IPS-20b (cell line): ENCODE results near the gene TDRD7.

ENCODE experiments used
- H3K27ac ChIP-seq: one replicate; pipeline ENCODE4 v1.5.1; 2013; ENCODE audit warnings: low read length
- H3K27me3 ChIP-seq: 2 replicates; pipeline ENCODE4 v1.6.1; 2013; ENCODE audit warnings: mild to moderate bottlenecking, low read length, inconsistent platforms; ENCODE audit not compliant: insufficient read depth
- H3K36me3 ChIP-seq: 2 replicates; pipeline ENCODE4 v1.6.1; 2013; ENCODE audit warnings: low read depth, mild to moderate bottlenecking, inconsistent platforms, low read length, moderate library complexity; ENCODE audit not compliant: insufficient read depth
- H3K4me1 ChIP-seq: 2 replicates; pipeline ENCODE4 v1.6.1; 2013; ENCODE audit warnings: mild to moderate bottlenecking, control low read depth, inconsistent platforms, low read length, moderate library complexity; ENCODE audit not compliant: insufficient read depth
- H3K4me3 ChIP-seq: 2 replicates; pipeline ENCODE4 v1.5.1; 2013; ENCODE audit warnings: mild to moderate bottlenecking, low read length, inconsistent platforms
- H3K9ac ChIP-seq: 2 replicates; pipeline ENCODE4 v1.6.1; 2013; ENCODE audit warnings: low read depth, mild to moderate bottlenecking, inconsistent platforms, low read length, moderate library complexity
- H3K9me3 ChIP-seq: 2 replicates; pipeline ENCODE4 v1.6.1; 2013; ENCODE audit warnings: mild to moderate bottlenecking, low read depth, low read length, inconsistent platforms; ENCODE audit not compliant: insufficient read depth

The TDRD7 gene

DNA sequence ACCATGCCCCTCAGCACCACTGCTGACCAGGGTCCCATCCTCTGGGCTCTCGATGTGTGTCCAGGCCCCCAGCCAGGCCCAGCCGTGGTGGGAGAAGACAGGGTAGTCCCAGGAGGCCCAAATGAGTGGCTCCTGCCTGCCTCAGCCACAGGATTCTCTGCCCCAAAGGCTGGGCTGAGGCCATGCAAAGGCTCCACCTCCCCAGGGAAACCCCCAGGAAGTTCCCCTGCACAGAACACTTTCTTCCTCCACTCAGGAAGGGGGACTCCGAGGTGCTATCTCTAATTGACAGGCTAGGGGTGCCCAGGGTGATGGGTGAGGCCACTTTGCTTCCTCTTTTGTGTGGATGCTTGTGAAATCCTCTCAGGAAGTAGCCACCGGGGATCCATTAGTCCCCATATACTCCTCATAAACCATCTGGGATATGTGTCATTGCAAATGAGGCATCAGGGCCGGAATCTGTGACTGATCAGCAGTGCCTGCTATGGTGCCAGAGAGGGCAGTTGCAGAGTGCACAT lies 23.1 kb upstream of the TDRD7 start:
- no peak overlapping the region for H3K9ac ChIP-seq
- peaks cover 14% of the 10 kb centered on the region for H3K27me3 ChIP-seq
- no peak overlapping the region for H3K4me3 ChIP-seq
- H3K4me1 ChIP-seq = peaks cover 7% of the 10 kb centered on the region; the same call in 1 of the 2 replicates
- no peaks in the 10 kb centered on the region for H3K9me3 ChIP-seq
- no peak overlapping the region for H3K27ac ChIP-seq
- no peaks in the 10 kb centered on the region for H3K36me3 ChIP-seq

DNA sequence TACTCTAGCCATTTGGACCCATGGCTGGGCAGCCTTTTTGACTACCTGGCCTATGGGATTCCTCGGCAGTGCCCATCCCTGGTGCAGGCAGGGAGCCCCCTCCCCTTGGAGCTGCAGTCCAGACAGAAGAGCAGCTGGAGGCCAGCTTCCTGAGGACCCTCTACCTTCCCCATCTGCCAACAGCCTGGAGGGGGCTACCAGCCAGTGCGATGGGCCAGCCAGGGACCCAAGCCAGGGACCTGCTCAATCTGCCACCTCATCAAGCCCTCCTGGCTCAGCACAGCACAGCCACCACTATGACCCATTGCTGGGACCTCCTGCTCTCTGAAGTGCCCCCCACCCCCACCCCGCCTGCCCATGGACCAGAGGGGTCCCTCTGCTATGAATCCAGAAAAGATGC lies 22.6 kb upstream of the TDRD7 start:
- peaks cover 7% of the 10 kb centered on the region; the same call in 1 of the 2 replicates for H3K4me1 ChIP-seq

DNA sequence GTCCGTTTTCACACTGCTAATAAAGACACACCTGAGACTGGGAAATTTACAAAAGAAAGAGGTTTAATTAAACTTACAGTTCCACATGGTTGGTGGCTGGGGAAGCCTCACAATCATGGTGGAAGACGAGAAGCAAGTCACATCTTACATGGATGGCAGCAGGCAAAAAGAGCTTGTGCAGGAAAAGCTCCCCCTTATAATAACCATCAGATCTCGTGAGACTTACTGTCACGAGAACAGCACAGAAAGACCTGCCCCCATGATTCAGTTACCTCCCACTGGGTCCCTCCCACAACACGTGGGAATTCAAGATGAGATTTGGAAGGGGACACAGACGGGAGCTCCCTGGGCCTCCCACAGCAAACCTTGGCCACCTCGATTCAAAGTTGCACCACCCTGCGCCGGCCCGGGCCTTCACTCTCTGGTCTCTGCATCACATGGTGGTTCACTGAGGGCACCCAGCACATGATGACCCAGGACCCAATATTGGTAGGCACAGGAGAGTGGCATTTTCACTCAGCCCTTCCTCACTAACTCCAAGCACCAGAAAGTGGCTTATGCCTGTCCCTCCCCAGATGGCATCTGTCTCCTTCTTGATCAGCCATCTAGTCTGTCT lies 21.0 kb upstream of the TDRD7 start:
- Histone ChIP-seq H3K9ac (no peak overlapping the region), H3K27ac (no peak overlapping the region), H3K36me3 (no peaks in the 10 kb centered on the region), H3K27me3 (peaks cover 14% of the 10 kb centered on the region), H3K9me3 (no peaks in the 10 kb centered on the region), H3K4me1 (peaks cover 7% of the 10 kb centered on the region; the same call in 1 of the 2 replicates), H3K4me3 (no peak overlapping the region)

More for the DNA sequence above, 22.6 kb upstream of the TDRD7 start:
- Histone ChIP-seq H3K36me3 (no peaks in the 10 kb centered on the region), H3K27ac (no peak overlapping the region), H3K27me3 (peaks cover 14% of the 10 kb centered on the region), H3K4me3 (no peak overlapping the region), H3K9me3 (no peaks in the 10 kb centered on the region), H3K9ac (no peak overlapping the region)

DNA sequence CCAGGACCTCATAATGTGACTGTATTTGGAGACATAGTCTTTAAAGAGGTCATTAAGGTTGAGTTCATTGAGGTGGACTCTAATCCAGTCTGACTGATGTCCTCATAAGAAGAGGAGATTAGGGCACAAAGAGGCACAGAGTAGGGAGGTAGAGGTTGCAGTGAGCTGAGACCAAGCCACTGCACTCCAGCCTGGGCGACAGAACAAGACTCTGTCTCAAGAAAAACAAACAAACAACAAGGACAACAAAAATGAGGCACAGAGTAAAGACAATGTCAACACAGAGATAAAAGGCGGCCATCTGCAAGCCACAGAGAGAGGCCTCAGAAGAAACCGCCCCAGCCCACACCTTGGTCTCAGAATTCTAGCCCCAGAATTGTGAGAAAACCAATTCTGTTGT lies 17.0 kb upstream of the TDRD7 start:
- Histone ChIP-seq H3K4me1 (no peaks in the 10 kb centered on the region), H3K9ac (no peak overlapping the region), H3K27me3 (peaks cover 7% of the 10 kb centered on the region; the same call in 1 of the 2 replicates), H3K9me3 (no peaks in the 10 kb centered on the region), H3K4me3 (no peak overlapping the region), H3K36me3 (no peaks in the 10 kb centered on the region), H3K27ac (no peak overlapping the region)

DNA sequence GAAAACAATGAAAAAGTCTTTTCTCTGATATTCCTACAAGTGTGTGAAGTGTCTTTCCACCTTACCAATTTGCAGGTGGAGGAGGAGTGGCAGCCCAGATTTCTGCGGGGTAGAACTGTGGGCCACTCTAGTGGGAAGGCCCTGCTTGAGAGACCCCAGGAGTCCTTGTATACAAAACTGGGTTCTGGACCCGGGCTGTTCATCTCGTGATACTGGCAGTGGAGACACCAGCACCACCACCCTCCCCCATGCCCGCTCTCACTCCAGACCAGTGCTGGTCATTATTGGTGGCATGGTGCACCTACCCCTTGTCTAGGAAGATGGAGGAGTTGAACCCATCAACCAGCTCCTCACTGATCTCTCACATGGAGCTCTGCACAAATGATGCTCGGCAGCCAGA lies 16.2 kb upstream of the TDRD7 start:
- no peaks in the 10 kb centered on the region for H3K4me1 ChIP-seq
- no peak overlapping the region for H3K9ac ChIP-seq
- no peaks in the 10 kb centered on the region for H3K36me3 ChIP-seq
- no peak overlapping the region for H3K27ac ChIP-seq
- H3K9me3 ChIP-seq = no peaks in the 10 kb centered on the region
- H3K27me3 ChIP-seq = peaks cover 8% of the 10 kb centered on the region; the same call in 1 of the 2 replicates
- no peak overlapping the region for H3K4me3 ChIP-seq

DNA sequence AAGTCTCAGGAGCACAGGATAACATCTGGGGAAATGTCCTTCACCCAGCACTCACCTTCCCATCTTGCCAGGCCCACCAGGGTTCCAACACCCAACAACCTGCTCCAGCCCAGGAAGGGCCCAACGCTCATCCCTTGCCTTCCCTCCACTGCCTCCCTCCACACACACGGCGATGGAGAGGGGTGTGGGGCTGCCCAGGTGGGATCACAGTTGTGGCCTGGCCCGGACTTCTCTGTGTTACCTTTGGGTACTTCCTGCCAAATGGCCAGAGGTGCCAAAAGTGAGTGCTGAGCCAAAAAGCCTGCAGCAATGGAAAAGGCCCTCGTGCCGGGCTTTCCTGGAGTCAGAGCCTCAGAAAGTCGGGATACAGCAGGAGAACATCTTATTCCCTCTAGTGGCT lies 15.6 kb upstream of the TDRD7 start:
- Histone ChIP-seq H3K36me3 (no peaks in the 10 kb centered on the region), H3K27ac (no peak overlapping the region), H3K27me3 (peaks cover 8% of the 10 kb centered on the region; the same call in 1 of the 2 replicates), H3K9me3 (no peaks in the 10 kb centered on the region), H3K9ac (no peak overlapping the region), H3K4me3 (no peak overlapping the region), H3K4me1 (no peaks in the 10 kb centered on the region)

DNA sequence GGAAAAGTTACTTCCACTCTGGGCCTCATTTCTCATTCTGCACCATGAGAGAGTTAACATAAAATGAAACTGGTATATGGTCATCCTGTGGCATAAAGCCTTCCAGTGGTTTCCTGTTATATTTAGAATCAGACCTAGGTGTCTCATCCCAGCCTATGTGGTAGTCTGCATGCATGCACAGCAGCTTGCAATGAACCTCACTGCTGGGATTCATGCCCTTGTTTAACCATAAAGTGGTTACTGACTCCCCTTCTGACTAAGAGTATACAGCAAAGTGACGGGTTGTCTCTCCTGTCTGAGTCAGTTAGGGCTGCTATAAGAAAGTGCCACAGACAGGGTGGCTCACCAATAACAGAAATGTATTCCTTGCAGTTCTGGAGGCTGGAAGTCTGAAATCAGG lies 14.7 kb upstream of the TDRD7 start:
- no peaks in the 10 kb centered on the region for H3K9me3 ChIP-seq
- H3K27ac ChIP-seq = no peak overlapping the region
- H3K4me3 ChIP-seq = no peak overlapping the region
- H3K27me3 ChIP-seq = peaks cover 8% of the 10 kb centered on the region; the same call in 1 of the 2 replicates
- no peaks in the 10 kb centered on the region for H3K36me3 ChIP-seq
- no peaks in the 10 kb centered on the region for H3K4me1 ChIP-seq
- no peak overlapping the region for H3K9ac ChIP-seq

DNA sequence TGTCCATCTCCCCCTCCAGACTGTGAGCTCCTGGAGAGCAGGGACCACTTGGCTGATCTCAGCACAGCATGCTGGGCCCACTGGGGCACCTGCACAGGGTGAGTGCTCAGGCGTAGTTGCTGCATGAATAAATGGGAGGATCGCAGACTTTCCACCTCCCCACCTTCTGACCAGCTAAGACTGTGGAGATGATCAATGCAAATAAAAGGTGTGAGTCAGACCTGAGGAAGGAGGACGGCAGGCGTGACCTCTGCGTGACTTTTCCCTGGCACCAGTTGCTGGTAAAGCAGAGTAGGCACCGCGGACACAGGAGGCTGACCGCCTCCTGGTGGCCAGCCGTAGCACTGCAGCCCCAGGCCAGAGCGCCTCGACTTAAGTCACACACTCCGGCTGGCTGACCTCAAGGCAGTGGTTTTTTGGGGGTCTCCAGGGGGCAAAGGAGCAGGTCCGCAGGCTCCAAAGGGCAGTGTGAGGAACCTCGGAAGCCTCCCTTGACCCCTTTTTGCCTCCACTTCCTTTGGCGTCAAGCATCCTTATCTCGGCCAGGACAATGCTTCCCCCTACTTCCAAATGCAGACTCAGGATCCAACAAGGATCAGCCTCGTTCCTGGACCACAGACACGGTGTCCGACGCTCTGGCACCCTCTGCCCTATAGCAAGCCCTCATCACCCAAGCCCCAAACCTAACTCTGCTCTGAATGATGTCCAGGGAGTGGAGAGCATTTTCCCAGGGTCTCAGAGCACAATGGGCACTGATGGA lies 12.7 kb upstream of the TDRD7 start:
- H3K9me3 ChIP-seq = peaks cover 9% of the 10 kb centered on the region
- no peaks in the 10 kb centered on the region for H3K36me3 ChIP-seq
- H3K9ac ChIP-seq = no peak overlapping the region
- no peak overlapping the region for H3K27ac ChIP-seq
- no peaks in the 10 kb centered on the region for H3K4me1 ChIP-seq
- peaks cover 8% of the 10 kb centered on the region; the same call in 1 of the 2 replicates for H3K27me3 ChIP-seq
- H3K4me3 ChIP-seq = no peak overlapping the region; the same call in 1 of the 2 replicates

DNA sequence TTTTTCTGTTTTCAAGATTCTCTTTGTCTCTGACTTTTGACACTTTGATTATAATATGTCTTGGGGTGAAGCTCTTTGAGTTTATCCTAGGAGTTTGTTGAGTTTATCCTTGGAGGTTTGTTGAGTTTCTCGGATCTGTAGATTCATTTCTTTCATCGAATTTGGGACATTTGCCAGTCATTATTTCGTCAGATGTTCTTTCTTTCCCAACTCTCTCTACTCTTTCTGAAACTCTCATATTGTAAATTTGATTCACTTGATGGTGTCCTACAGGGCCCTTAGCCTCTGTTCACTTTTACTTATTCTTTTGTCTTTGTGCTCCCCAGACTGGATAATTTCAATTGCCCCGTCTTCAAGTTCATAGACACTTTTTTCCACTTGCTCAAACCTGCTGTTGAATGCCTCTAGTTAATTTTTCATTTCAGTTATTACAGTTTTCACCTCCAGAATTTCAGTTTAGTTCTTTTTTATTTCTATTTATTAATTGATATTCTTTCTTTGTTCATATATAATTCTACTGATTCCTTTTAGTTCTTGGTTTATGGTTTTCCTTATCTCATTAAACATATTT lies 8.1 kb upstream of the TDRD7 start:
- Histone ChIP-seq H3K9ac (no peak overlapping the region), H3K4me1 (peaks cover 7% of the 10 kb centered on the region; the same call in 1 of the 2 replicates), H3K36me3 (no peaks in the 10 kb centered on the region), H3K4me3 (no peak overlapping the region), H3K9me3 (peaks cover 15% of the 10 kb centered on the region), H3K27me3 (peaks cover 8% of the 10 kb centered on the region; the same call in 1 of the 2 replicates), H3K27ac (no peak overlapping the region)

DNA sequence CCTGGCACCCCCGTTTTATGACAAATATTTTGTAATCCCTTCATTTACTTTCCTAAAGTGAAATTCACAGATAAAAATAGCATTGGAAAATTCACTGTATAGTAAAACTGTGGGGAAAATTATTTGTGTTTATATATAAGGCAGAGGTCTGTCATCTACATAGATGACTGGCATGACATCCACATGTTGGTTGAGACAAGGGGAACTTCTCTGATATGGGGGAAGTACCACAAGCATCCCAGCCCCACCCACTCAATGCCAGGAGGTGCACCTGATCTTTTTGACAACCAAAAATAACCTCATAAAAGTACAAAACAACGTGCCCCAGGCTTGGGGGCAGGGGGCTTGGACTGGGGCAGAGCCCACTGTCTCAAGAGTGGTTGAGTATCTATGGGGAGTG lies 6.3 kb upstream of the TDRD7 start:
- no peaks in the 10 kb centered on the region for H3K36me3 ChIP-seq
- peaks cover 14% of the 10 kb centered on the region for H3K27me3 ChIP-seq
- H3K4me1 ChIP-seq = peaks cover 7% of the 10 kb centered on the region; the same call in 1 of the 2 replicates
- no peak overlapping the region for H3K4me3 ChIP-seq
- H3K9ac ChIP-seq = no peak overlapping the region
- no peak overlapping the region for H3K27ac ChIP-seq
- peaks cover 15% of the 10 kb centered on the region for H3K9me3 ChIP-seq

DNA sequence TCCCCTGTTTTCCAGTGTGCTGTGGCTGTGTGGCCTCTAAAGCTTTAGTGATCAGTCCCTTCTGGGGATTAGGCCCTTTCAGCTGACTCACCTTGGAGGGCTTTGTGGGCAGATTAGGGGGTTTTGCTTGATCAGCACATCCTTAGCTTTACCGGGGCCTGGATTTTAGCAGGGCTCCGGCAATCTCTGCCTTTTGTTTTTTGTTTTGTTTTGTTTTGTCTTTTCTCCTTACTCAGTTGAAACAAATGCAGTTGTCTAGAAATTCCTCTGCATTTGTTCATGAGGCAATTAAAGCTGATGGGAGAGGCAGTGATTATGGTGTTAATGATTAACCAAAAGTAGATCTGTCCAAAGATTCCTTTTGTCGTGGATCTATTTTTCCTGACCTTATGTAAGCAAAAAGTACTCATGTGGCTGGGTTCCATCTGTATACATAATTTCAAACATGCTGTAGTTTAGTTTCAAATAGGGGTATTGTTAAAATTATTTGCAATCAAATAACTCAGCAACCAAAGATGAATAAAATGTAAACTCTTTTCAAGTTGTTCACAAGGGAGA lies 5.2 kb upstream of the TDRD7 start:
- H3K9me3 ChIP-seq = peaks cover 15% of the 10 kb centered on the region
- H3K4me1 ChIP-seq = peaks cover 7% of the 10 kb centered on the region; the same call in 1 of the 2 replicates
- no peak overlapping the region for H3K4me3 ChIP-seq
- no peak overlapping the region for H3K27ac ChIP-seq
- no peak overlapping the region for H3K9ac ChIP-seq
- no peaks in the 10 kb centered on the region for H3K36me3 ChIP-seq
- H3K27me3 ChIP-seq = peaks cover 22% of the 10 kb centered on the region
